HG03457 (cell line): Measurements from ENCODE around the gene SYNJ2.

Experiments
- ATAC-seq: cut with Tn5 transposase; IDR thresholded peaks from one replicate; pipeline ENCODE4 v1.9.1; 2021; ENCODE audit warnings: moderate number of reproducible peaks; ENCODE audit not compliant: unreplicated experiment

SYNJ2 gene

DNA sequence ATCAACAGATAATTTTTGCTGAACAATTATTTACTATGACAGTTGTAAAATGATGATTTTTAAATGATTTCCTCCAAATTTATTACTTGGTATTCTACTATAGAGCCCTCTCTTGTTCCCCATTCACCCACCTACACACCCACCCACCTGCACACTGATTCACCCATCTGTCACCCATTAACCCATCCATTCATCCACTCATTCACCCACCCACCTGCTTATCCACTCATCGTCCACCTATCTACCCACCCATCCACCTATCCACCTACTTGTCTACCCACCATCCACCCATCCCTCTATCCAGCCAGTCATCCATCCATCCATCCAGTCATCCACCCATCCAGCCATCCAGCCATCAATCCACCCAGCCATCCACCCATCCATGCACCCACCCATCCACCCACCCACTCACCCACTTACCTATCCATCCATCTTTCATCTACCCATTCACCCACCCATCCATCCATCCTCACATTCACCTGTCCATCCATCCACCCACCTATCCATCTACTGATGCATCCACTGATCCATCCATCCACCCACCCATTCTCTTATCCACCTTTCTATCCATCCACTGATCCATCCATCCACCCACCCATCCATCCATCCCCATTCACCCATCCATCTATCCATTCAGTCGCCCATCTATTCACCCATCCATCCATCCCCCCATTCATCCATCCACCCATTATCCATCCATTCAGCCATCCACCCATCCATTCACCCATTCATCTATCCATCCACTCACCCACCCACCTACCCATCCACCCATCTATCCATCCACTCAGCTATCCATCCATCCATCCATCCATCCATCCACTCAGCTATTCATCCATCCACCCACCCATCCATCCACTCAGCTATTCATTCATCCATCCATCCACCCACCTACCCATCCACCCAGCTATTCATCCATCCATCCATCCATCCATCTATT, 72.0 kb downstream of the SYNJ2 start:
- ATAC-seq, result no peak

DNA sequence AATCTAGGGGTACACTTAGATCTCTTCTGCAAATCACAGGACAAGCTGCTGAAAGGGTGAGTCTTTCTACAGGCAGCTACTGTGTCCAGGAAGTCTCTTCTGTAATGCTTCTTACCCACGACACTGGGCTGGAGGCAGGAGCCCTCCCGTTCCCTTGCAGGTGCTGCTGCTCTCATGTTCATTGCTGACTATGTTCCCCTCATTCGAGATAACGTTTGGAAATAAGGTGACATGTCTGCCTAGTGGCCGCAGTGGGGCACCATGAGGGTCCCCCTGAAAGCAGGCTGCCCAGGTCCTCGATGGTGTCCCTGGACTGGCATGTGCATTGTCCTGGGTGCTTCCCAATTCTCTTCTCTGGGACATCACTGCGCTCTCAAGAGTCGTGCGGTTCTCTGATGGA, 74.7 kb downstream of the SYNJ2 start:
- no peak for ATAC-seq

DNA sequence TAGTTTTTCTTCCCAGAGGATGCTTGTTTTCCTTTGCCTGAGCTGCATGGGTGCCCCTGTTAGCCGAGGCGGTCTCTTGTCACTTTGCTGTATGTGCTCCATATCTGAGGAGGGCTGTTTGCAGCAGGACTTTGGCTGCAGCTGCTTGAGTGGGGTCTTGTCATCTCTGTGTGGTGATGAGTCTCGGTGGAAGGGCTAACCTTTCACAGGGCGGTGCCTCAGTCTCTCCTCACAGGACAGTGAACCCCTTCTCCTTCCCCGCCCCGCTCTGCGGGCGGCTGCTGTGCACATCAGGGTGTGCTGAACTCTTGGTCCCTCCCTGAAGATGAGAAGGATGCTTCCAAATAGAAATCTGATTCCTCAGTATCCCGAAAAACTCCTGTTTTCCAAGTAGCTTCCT, 75.1 kb downstream of the SYNJ2 start:
- no peak for ATAC-seq

DNA sequence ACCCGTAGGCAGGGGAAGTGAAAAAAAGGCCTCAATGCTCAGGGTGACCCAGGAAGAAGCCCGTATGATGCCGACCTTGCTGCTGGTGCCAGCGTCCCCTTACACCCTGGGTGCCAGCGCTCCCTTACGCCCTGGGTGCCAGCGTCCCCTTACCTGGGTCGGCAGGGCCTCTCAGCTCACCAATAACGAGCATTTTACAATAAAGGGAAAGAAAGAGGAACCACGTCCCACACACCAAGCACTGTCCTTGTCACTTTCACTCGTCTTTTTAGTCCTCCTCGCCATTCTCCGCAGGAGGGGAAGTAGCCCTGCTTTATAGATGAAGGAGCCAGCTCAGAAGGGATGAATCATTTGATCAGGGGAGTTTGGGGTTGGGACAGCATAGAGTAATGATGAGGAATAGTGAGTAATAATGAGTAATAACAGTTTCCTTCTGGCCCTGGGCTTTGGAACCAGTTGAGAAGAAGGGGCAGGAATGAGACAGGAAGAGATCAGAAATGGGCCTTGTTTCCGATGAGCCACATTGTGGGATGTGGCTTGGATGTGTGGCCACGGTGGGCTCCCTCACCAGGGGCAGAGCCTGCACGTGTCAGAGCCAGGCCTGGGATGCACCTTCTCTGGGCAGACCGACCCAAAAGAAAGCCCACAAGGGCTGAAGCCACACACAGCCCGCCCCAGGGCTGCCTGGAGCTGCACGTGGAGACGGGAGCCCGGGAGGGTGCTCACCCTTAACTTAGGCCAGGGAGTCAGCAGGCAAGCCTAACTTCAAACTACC, 75.7 kb downstream of the SYNJ2 start:
- ATAC-seq, result no peak

DNA sequence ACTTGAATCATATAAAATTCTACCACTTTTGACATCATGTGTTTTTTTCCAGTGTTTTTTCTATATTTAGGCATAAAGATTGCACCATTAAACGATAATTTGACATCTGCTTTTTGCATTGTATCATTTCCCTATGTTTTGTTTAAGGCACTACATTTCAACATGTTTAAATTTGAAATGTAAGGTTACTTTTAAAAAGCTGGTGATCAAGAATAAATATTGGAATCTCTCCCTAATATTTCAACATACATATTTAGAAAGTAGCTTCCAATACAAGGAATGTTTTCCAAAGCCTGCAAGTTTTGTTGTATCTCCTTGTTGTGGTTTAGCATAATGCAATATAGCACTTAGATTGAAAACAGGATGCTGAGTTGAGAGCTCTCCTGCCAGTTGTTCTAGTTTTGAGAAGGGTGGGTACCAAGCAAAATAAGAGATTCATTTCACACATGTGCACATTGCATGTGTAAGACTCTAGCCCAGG, 76.5 kb downstream of the SYNJ2 start:
- no peak for ATAC-seq

DNA sequence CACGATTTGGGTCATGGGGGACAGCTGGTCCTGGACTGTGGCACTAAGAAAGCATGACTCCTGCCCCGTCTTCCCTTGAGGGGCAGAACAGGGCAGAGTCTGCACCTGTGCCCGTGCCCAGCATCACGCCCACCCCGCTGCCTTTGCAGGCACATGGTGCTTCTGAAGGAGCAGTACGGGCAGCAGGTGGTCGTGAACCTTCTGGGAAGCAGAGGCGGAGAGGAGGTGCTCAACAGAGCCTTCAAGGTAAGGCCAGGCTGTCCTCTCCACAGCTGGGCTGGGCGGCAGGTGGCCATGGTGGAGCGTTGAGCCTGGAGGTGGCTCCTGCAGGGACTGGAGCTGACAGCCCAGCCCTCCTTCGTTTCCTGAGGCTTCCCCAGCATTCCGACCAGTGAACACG, 77.4 kb downstream of the SYNJ2 start:
- no peak for ATAC-seq

DNA sequence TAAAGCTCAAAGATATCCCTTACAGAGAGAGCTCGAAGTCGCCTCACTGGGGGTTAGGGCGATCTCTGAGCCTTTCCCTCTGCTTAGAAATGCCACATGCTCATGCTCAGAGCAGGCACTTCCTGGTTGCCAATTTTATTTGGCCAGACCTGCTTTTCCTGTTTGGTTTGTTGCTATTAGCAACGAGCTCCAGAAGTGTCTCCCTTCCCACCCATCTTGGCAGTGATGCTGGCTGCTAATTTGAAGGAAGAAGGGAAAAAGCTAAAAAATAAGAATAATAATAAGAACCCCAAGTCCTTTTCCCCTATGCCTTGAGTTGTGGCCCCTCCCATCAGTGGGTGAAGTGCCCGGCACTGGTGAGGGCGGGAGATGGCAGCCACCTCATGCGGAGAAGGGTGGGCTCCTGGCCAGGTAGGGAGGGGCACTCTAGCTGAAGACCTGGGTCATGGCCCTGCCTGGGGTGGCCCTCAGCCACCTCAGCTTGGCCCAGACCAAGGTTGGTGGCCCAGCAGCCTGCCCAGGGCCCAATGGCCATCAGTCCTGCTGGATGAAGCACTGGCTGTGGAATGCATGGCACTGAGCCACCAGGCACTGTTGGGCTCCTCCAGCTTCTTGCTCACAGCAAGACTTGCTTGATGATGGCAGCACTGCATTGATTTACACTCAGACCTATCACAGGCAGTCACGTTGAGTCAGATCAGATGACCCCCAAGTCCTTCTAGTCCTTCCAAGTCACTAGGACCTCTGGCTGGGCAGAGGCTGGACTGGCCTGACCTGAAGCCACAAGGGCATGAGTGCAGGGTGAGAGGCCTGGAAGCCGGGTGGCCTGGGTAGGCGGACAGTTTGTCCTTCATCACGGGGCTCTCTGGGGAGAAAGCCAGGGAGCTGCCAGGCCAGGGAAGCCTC, 79.0 kb downstream of the SYNJ2 start:
- no peak for ATAC-seq

DNA sequence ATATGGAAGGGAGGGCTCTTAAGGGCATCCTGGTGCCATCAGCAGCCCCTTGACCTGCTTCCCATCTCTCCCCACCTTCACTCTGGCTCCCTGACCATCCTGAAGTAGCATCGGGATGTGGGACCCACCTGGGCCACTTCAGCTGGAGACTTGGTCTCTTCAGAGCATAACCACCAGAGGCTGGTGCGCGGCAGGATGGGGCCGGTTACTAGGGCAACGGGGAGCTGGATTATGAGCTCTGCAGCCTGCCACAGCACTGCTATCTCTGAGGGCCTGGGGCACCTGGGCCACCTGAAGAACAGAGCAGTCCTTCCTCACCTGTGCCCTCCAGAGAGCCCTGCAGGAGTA, 79.7 kb downstream of the SYNJ2 start:
- no peak for ATAC-seq

DNA sequence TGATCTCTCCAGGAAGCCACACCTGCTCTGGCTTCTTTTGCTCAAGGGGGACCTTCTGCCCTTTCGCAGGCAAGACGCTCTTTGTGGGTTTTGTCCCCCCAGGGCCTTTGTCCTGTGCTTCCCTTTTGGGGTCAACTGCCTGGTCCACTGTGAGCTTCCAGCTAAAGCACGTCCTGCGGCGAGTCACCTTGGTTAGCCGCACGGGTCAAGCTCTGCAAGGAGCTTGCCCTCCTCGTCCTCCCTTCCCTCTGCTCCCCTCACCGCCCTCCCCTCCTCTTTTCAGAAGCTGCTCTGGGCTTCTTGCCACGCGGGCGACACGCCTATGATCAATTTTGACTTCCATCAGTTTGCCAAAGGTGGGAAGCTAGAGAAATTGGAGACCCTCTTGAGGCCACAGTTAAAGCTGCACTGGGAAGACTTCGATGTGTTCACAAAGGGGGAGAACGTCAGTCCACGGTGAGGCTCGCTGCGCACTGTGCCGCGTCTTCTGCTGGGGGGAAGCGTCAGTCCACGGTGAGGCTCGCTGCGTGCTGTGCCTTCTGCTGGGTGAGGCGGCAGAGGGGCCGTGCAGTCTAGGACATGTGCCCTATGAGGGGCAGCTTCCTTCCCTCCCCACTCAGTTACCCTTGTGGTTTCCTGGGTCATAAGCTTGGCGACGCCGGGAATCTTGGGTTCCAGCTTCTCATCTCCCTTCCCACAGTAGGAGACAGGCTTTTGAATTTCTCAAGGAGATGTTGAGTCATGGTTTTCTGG, 80.2 kb downstream of the SYNJ2 start:
- ATAC-seq, result no peak

DNA sequence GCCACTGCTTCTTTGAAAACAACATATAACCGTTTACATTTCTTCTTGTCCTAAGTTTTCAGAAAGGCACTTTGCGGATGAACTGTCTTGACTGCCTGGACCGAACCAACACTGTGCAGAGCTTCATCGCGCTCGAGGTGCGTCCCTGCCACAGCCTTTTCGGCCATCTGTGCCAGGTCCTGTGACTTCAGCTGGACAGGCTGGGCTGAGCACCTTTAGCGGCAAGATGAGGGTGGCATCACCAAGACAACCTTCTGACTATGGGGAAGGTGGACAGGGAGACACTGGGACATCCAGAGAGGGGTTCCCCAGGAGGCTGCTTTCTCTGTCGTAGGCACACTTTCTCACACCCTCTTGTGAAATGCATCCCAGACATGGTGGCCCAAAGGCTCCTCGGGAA, 82.1 kb downstream of the SYNJ2 start:
- no peak for ATAC-seq

DNA sequence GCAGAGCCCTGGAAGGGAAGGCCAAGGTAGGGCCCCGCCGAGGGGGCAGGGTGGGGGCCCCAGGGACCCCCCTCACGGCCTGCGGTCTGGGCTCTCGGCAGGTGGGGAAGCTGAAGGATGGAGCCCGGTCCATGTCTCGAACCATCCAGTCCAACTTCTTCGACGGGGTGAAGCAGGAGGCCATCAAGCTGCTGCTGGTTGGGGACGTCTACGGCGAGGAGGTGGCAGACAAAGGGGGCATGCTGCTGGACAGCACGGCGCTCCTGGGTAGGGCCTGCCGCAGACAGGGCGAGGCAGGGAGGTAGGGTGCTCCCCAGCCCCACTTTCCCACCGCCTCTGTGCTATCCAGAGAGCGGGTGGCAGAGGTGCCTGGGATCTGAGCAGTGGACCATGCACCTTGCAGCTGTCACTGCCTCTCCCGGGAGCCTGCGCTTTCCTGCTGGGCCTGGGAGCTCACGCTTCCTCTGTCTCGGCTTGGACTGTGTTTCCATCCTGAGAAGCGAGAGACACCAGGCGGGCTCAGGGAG, 83.1 kb downstream of the SYNJ2 start:
- no peak for ATAC-seq

DNA sequence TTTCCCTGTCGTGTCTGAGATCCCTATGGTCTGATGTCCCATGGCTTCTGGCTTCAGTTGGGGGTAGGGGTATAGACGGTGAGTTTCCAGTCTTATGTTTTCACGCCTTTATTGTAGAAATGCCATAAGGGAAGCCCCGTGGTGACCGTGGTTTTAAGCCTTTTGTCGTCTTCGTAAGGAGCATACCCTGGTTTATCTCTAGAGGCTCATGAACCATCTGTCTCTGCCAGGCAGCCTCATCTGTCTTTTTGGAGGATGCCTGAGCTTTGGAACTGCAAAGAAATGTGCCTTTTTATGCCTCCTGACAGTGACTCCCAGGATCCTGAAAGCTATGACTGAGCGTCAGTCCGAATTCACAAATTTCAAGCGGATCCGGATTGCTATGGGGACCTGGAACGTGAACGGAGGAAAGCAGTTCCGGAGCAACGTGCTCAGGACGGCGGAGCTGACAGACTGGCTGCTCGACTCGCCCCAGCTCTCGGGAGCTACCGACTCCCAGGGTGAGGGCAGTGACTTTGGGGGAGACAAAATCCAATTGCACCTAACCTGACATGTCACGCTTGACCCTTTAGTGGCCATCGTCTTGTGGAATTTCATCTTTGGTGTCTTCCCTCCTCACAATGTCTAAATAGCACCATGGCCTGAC, 84.6 kb downstream of the SYNJ2 start:
- no peak for ATAC-seq

DNA sequence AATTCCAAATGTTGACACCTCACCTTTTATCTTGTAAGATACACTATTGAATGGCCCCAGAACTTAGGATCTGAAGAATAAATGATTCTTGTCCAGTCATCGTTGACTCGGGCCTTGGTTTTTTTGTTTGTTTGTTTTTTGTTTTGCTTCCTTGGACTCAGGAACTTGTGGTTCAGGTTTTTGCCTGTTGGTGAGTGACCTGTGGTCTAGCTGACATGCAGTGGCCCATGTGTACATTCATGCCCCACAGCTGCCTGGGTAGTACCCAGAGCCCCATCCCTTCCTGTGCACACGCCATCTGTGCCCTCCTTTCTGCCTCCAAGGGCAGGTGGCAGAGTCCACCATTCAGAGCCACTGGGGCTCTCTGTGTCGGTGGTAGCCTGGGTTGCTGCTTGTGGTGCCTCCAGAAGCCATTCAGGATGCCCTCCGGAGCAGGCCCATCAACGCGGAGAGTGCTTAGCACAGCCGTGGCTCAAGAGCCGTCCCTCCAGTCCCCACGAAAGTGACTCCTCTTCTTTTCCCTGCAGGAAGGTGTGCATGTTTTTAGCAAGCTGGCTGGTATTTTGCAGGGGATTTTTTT, 85.9 kb downstream of the SYNJ2 start:
- no peak for ATAC-seq

DNA sequence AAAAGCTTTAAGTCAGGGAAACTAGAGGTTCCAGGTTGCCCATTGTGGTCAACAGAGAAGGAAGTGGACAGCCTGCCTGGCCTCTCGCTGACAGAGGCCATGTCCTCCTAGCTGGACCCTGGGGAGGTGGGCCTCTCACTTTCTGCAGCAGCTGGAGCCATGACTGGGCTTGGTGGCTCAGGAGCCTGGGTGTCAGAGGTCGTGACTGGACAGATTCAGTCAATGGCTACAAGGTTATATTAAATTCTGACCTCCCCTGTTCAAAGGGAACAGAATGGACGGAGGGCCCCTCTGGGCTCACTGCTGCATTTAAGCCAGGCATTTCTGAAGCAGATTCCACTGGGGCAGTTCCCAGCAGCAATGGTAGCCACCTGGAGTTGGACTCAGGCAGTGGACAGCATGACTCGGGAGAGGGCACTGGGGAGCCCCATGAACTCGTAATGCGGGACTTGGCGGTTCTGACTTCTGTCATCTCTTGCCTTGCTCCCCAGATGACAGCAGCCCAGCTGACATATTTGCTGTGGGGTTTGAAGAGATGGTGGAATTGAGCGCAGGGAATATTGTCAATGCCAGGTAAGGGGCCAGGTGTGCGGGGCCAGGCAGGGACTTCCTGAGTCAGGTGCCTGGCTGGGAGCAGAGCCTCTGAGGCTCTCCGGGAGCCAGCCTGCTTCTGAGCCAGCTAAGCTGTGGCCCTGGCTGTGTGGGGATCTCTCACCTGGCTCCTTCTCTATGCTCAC, 86.7 kb downstream of the SYNJ2 start:
- ATAC-seq, result no peak

DNA sequence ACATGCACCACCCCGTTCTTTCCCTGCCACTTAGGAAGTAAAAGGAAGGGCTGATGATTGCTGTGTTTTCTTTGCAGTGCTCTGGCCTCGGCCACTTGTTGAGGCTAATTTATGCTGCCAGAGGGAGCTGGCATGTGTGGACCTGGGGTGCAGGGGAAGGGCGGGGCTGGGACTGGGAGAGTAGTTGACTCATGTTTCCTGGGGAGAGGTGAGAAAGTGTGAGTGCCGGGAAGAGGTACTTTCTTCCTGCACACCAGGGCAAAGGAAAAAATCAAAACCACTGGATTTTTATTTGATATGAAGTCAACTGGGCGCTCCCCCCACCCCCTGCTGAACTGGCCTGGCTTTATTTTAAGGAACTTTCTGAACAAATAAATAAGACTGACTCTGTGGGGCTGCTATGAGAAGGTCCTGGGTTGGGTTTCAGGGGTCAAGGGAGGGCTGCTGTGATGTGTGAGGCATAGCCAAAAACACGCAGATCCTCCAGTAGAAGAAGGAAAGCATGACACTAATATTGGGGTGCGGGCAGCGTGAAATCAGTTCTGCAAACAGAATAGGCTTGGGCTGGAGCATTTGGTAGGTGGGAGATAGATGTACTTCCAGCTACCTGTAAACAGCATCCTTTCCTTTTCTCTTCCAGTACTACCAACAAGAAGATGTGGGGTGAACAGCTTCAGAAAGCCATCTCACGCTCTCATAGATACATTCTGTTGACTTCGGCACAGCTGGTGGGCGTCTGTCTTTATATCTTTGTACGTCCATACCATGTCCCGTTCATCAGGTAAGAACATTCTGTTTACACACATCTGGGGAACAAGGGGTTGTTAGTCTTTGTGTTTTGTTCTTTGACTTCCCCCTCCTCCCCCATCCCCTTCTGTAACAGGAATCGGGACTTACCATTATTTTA, 87.5 kb downstream of the SYNJ2 start:
- no peak for ATAC-seq

DNA sequence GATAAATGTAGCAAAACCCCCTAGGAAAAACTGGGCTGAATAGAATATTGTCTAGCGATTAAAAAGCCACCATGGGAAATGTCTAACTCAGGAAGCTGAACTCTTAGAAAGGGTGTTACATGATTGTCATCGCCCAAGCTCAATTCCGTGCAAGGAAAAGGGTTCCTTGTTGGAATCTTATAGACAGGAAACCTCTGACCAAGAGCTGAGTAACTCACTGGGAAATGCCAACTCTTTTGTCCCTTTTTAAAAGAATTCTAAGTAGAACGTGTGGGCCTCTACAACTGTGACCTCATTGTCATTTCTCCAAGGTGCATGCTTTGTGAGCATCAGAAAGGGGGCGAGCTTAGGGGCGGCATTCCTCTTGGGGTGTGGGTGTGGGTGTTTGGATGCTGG, 88.1 kb downstream of the SYNJ2 start:
- no peak for ATAC-seq

DNA sequence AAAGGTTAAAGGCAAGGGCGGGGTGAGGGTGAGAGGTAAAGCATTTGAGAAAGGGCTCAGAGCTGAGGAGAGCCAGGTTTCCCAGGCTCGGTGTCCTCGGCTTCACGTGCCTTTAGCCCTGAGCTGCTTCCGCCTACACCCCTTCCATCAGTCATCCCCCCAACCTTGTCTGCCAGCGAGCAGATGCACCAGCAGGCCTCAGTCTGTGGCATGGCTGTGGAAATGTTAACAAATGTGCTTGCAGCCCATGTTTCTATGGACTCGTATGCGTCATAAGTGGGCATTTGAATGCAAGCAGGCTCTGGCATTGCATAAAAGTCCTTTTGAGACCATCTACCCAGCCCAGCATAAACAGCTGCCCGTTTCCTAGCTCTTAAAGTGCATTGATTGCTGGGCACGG, 88.8 kb downstream of the SYNJ2 start:
- ATAC-seq, result no peak
